Effector memory CD8-positive, alpha-beta T cell (primary cell): ENCODE measurements around the gene PDAP1.
"Not testable (repeated sequence)": the region's sequence is repeated elsewhere in the genome, so short reads cannot be mapped to it uniquely, and the experiment has no call there.

Experiments
- ATAC-seq: fragments of 150-1000 bp; cut with Tn5 transposase; replicated peaks from 2 replicates; pipeline ENCODE4 v1.10.0; 2021; ENCODE audit warnings: mild to moderate bottlenecking, moderate library complexity
- DNase-seq, 3 experiments: peaks; one replicate each; pipeline ENCODE4 v3.0.0; 2021
- H3K27ac Mint-ChIP-seq, 2 donors: one replicate each; pipeline ENCODE4 v1.8.0; 2022; ENCODE audit warnings: mild to moderate bottlenecking in 2 of 2, mixed read lengths in 2 of 2, moderate library complexity in 2 of 2
- H3K27me3 Mint-ChIP-seq, 2 donors: one replicate each; pipeline ENCODE4 v1.8.0; 2022; ENCODE audit warnings: mixed read lengths in 2 of 2
- H3K36me3 Mint-ChIP-seq: one replicate; pipeline ENCODE4 v1.8.0; 2022; ENCODE audit warnings: mild to moderate bottlenecking, moderate library complexity, mixed read lengths; ENCODE audit not compliant: insufficient read depth
- H3K4me1 Mint-ChIP-seq, 2 donors: one replicate each; pipeline ENCODE4 v1.8.0; 2022; ENCODE audit warnings: low read depth in 2 of 2, mixed read lengths in 2 of 2
- H3K4me3 Mint-ChIP-seq, 2 donors: one replicate each; pipeline ENCODE4 v1.8.0; 2022; ENCODE audit warnings: mild to moderate bottlenecking in 2 of 2, mixed read lengths in 2 of 2, moderate library complexity in 2 of 2
- H3K9me3 Mint-ChIP-seq, 2 donors: one replicate each; pipeline ENCODE4 v1.8.0; 2022; ENCODE audit warnings: mixed read lengths in 2 of 2

PDAP1 gene

GRCh38 chr7:99438573-99439480 lies 30.4 kb upstream of the PDAP1 start, which contains the start of the genes CPSF4 and PTCD1:
Gene CPSF4, plus strand, starts transcription at chr7:99438943. Its CDS starts 140 bp downstream, at chr7:99439083.
Gene PTCD1, minus strand, starts transcription at chr7:99438798. Its CDS starts 3,556 bp downstream, at chr7:99435242.
- H3K4me1 Mint-ChIP-seq = peaks cover 27 to 28% of the 10 kb centered on the region in 2 donors
- ATAC-seq (peak; percentile 86), DNase-seq (peak; percentile 78 to 83 (median 79))
- H3K9me3 Mint-ChIP-seq = no peaks in the 10 kb centered on the region
- H3K4me3 Mint-ChIP-seq = peak within 1 kb of the TSS; percentile 97 to 99
- H3K27me3 Mint-ChIP-seq = no peaks in the 10 kb centered on the region
- peaks cover 20% of the 10 kb centered on the region for H3K36me3 Mint-ChIP-seq
- H3K27ac Mint-ChIP-seq = peak within 1 kb of the TSS; percentile 96 to 98

- Mint-ChIP-seq H3K9me3 (no peaks in the 10 kb centered on the region), H3K27ac (peak overlapping the region; percentile 96 to 98), H3K4me3 (peak overlapping the region; percentile 97 to 99), H3K4me1 (peaks cover 28 to 29% of the 10 kb centered on the region in 2 donors), H3K27me3 (no peaks in the 10 kb centered on the region), H3K36me3 (peaks cover 27% of the 10 kb centered on the region)
- ATAC-seq = peak; percentile 39
- no peak for DNase-seq
Observed at GRCh38 chr7:99437946-99438572, 29.7 kb upstream of the PDAP1 start.

DNA sequence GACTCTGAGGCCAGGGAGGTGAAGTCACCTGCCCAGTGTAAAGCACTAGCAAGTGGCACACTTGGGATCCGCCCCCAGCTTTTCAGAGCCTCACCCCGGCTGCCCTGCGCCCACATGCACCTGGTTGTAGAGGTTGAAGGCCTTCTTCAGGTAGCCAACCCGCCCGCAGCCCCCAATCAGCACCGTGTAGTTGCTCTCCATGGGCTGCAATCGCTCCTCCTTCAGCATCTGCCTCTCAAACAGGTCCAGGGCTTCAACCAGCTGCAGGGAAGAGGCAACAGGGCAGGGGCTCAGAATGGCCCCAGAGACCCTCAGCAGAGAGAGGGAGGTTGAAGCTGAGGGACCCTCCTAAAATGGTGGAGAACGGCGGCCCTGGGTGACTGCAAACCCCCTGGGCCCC lies 24.8 kb upstream of the PDAP1 start:
- H3K9me3 Mint-ChIP-seq = no peaks in the 10 kb centered on the region
- peaks cover 36% of the 10 kb centered on the region for H3K36me3 Mint-ChIP-seq
- no peak overlapping the region for H3K4me3 Mint-ChIP-seq

DNA sequence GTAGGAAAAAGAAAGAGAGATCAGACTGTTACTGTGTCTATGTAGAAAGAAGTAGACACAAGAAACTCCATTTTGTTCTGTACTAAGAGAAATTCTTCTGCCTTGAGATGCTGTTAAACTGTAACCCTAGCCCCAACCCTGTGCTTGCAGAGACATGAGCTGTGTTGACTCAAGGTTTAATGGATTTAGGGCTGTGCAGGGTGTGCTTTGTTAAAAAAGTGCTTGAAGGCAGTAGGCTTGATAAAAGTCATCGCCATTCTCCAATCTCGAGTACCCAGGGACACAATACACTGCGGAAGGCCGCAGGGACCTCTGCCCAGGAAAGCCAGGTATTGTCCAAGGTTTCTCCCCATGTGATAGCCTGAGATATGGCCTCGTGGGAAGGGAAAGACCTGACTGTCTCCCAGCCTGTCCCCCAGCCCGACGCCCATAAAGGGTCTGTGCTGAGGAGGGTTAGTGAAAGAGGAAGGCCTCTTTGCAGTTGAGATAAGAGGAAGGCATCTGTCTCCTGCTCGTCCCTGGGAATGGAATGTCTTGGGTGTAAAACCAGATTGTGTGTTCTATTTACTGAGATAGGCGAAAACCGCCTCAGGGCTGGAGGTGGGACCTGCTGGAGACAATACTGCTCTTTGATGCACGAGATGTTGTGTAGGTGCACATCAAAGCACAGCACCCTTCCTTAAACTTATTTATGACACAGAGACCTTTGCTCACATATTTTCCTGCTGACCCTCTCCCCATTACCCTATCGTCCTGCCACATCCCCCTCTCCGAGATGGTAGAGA lies 23.6 kb upstream of the PDAP1 start:
- DNase-seq, H3K4me1 Mint-ChIP-seq, H3K4me3 Mint-ChIP-seq, H3K9me3 Mint-ChIP-seq, ATAC-seq, H3K27me3 Mint-ChIP-seq, H3K27ac Mint-ChIP-seq: not testable (repeated sequence)
- H3K36me3 Mint-ChIP-seq = peaks cover 41% of the 10 kb centered on the region

More for the DNA sequence above, 24.8 kb upstream of the PDAP1 start:
- peaks cover 6 to 7% of the 10 kb centered on the region in 2 donors for H3K4me1 Mint-ChIP-seq
- ATAC-seq (no peak), DNase-seq (no peak)
- no peaks in the 10 kb centered on the region for H3K27me3 Mint-ChIP-seq
- H3K27ac Mint-ChIP-seq = peak overlapping the region in 1 of 2 donors; percentile 41

GRCh38 chr7:99429756-99430155 lies 21.4 kb upstream of the PDAP1 start:
- DNase-seq (no peak), ATAC-seq (no peak)
- H3K36me3 Mint-ChIP-seq = peaks cover 36% of the 10 kb centered on the region
- peaks cover under 1 to 6% of the 10 kb centered on the region in 2 donors for H3K4me1 Mint-ChIP-seq
- H3K27ac Mint-ChIP-seq = no peak overlapping the region
- H3K9me3 Mint-ChIP-seq = no peaks in the 10 kb centered on the region
- no peak overlapping the region for H3K4me3 Mint-ChIP-seq
- H3K27me3 Mint-ChIP-seq = no peaks in the 10 kb centered on the region

DNA sequence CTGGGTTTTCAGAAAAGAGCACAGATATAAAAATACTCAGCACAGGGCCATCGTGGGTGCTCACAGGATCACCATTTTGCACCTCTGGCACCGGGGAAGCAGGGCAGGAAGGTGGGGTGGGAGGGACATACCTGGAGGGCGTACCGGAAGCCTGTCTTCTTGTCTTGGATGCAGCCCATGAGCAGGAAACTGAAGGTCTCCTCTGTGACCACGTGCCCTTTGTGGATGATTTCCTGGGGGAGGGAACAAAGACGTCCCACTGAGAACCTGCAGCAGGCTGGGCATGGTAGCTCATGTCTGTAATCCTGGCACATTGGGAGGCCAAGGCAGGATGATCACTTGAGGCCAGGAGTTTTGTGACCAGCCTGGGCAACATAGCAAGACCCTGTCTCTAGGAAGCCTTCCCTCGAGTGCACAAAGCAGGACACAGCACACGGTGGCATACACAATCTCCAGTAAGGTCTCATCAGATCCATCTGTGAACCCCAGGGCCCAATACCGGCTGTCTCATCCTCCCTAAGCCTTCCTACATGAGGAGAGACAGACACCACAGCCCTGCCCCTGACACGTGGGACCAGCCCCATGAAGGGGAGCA lies 20.7 kb upstream of the PDAP1 start:
- DNase-seq (no peak), ATAC-seq (no peak)
- H3K27ac Mint-ChIP-seq = no peak overlapping the region
- H3K9me3 Mint-ChIP-seq = no peaks in the 10 kb centered on the region
- no peaks in the 10 kb centered on the region for H3K27me3 Mint-ChIP-seq
- H3K36me3 Mint-ChIP-seq = peaks cover 31% of the 10 kb centered on the region
- no peak overlapping the region for H3K4me3 Mint-ChIP-seq
- peaks cover 0 to 6% of the 10 kb centered on the region in 2 donors for H3K4me1 Mint-ChIP-seq

GRCh38 chr7:99424932-99425730 lies 16.7 kb upstream of the PDAP1 start:
- ATAC-seq (no peak), DNase-seq (no peak)
- Mint-ChIP-seq H3K4me3 (no peak overlapping the region), H3K27ac (no peak overlapping the region), H3K9me3 (no peaks in the 10 kb centered on the region), H3K4me1 (no peaks in the 10 kb centered on the region), H3K36me3 (peaks cover 21% of the 10 kb centered on the region), H3K27me3 (no peaks in the 10 kb centered on the region)

- no peak for ATAC-seq
- H3K27me3 Mint-ChIP-seq = no peaks in the 10 kb centered on the region
- no peak overlapping the region for H3K4me3 Mint-ChIP-seq
- no peak for DNase-seq
- H3K9me3 Mint-ChIP-seq = no peaks in the 10 kb centered on the region
- peaks cover 40% of the 10 kb centered on the region for H3K36me3 Mint-ChIP-seq
- H3K4me1 Mint-ChIP-seq = no peaks in the 10 kb centered on the region
- peak overlapping the region; percentile 41 to 46 for H3K27ac Mint-ChIP-seq
Observed at GRCh38 chr7:99422625-99423024, 14.2 kb upstream of the PDAP1 start.

- Mint-ChIP-seq H3K4me1 (no peaks in the 10 kb centered on the region), H3K27ac (peak overlapping the region; percentile 25 to 46), H3K4me3 (no peak overlapping the region), H3K9me3 (no peaks in the 10 kb centered on the region), H3K36me3 (peaks cover 45% of the 10 kb centered on the region), H3K27me3 (no peaks in the 10 kb centered on the region)
- ATAC-seq (no peak), DNase-seq (no peak)
Observed at GRCh38 chr7:99422186-99422585, 13.8 kb upstream of the PDAP1 start.

- no peak overlapping the region for H3K4me3 Mint-ChIP-seq
- H3K27me3 Mint-ChIP-seq = no peaks in the 10 kb centered on the region
- DNase-seq = no peak
- peak overlapping the region in 1 of 2 donors; percentile 87 for H3K27ac Mint-ChIP-seq
- no peaks in the 10 kb centered on the region for H3K9me3 Mint-ChIP-seq
- no peaks in the 10 kb centered on the region for H3K4me1 Mint-ChIP-seq
- ATAC-seq = no peak
- H3K36me3 Mint-ChIP-seq = peaks cover 57% of the 10 kb centered on the region
Observed at GRCh38 chr7:99420986-99421385, 12.6 kb upstream of the PDAP1 start.

GRCh38 chr7:99420213-99420612 lies 11.8 kb upstream of the PDAP1 start:
- no peaks in the 10 kb centered on the region for H3K27me3 Mint-ChIP-seq
- peaks cover 0 to under 1% of the 10 kb centered on the region in 2 donors for H3K4me1 Mint-ChIP-seq
- DNase-seq = no peak
- ATAC-seq = no peak
- H3K9me3 Mint-ChIP-seq = no peaks in the 10 kb centered on the region
- peaks cover 65% of the 10 kb centered on the region for H3K36me3 Mint-ChIP-seq
- H3K4me3 Mint-ChIP-seq = no peak overlapping the region
- peak overlapping the region in 1 of 2 donors; percentile 87 for H3K27ac Mint-ChIP-seq

DNA sequence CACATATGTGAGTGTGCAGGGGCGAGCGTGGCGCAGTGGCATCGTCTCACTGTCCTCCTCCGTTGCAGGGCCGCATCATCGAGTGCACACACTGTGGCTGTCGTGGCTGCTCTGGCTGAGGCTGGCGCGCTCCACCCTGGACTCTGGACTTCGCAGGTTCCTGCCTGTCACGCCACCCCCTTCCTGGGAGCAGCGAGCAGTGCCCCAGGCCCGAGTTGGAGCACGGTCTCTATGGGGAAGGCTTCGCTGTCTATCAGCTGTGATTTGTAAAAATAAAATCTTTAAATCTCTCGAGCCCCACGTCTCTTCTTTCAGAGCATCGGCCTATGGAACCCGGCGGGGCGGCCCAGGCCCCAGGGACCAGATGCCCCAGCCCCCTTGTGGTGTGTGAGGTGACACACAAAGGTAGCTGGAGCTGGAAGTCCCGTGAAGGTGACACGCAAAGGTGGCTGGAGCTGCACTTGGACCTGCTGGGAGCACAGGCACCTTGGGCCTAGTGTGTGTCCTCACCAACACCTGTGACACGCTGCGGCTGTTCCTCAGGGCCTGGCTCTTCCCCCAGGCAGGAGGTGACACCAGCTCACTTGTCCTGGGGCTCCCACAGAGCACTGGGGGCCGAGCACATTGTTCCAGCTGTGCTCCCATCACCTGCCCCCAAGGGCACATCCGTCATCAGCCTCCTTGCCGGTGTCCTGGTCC lies 11.1 kb upstream of the PDAP1 start:
- H3K9me3 Mint-ChIP-seq = no peaks in the 10 kb centered on the region

More for the DNA sequence above, 11.1 kb upstream of the PDAP1 start:
- Mint-ChIP-seq H3K27ac (peak overlapping the region in 1 of 2 donors; percentile 87), H3K4me1 (peaks cover 0 to 5% of the 10 kb centered on the region in 2 donors), H3K27me3 (no peaks in the 10 kb centered on the region), H3K4me3 (peak overlapping the region in 1 of 2 donors; percentile 20), H3K36me3 (peaks cover 72% of the 10 kb centered on the region)
- ATAC-seq = no peak
- DNase-seq = no peak
